ENCODE measurements around the gene WDR19. TPM values are rescaled to one million over a fixed set of nuclear protein-coding genes. Genes with fewer than 3 reads are reported as not detected.
"Not testable (repeated sequence)": the region's sequence is repeated elsewhere in the genome, so short reads cannot be mapped to it uniquely, and the experiment has no call there.

WDR19 gene
- total and polyA plus RNA-seq, 2 donors (not counting 1 experiment from before 2014, with no cell fraction given) = 34.8 to 36.0 TPM

GRCh38 chr4:39274503-39274902, 92.2 kb downstream of the WDR19 start:
- H3K27me3 ChIP-seq (ENCODE audit: control insufficient read depth, insufficient read depth, low read length) = no peaks in the 10 kb centered on the region
- H3K4me2 ChIP-seq (ENCODE audit: extremely low read depth, insufficient read depth, low read length) = no peak overlapping the region
- no peak for TF ChIP-seq CTCF (conservative IDR thresholded peaks at IDR 0.05 in 1 of 2, IDR thresholded peaks at IDR 0.05 in 1 of 2; ENCODE audit: low read depth in 1 of 2, low read length in 2 of 2)
- TF ChIP-seq EZH2 (IDR thresholded peaks at IDR 0.05; ENCODE audit: low read length, missing control alignments) = no peak
- H3K9me3 ChIP-seq (ENCODE audit: control insufficient read depth, insufficient read depth, low read depth, low read length) = no peaks in the 10 kb centered on the region
- no peaks in the 10 kb centered on the region for H3K79me2 ChIP-seq (ENCODE audit: control insufficient read depth, insufficient read depth, low read length)
- DNase-seq (ENCODE audit: low read depth in 2 of 2) = no peak
- no peak overlapping the region for H3K27ac ChIP-seq (ENCODE audit: insufficient read depth, low read length)
- H3K4me1 ChIP-seq (ENCODE audit: control insufficient read depth, extremely low read depth, insufficient read depth, low read length) = no peaks in the 10 kb centered on the region
- H2AFZ ChIP-seq (ENCODE audit: low read length) = no peak overlapping the region
- H3K4me3 ChIP-seq (replicated peaks in 1 of 4; ENCODE audit: control extremely low read depth in 1 of 4, insufficient read depth in 1 of 4, low read depth in 3 of 4, low read length in 4 of 4) = no peak overlapping the region
- H3K9ac ChIP-seq (ENCODE audit: insufficient read depth, low read length) = no peak overlapping the region
- no peaks in the 10 kb centered on the region for H3K36me3 ChIP-seq (ENCODE audit: control insufficient read depth, insufficient read depth, low read length)
- no peaks in the 10 kb centered on the region for H4K20me1 ChIP-seq (ENCODE audit: control insufficient read depth, extremely low read depth, insufficient read depth, low read length)

- H3K9ac ChIP-seq (ENCODE audit: insufficient read depth, low read length); H3K27ac ChIP-seq (ENCODE audit: insufficient read depth, low read length); H2AFZ ChIP-seq (ENCODE audit: low read length); H3K79me2 ChIP-seq (ENCODE audit: control insufficient read depth, insufficient read depth, low read length); H3K4me1 ChIP-seq (ENCODE audit: control insufficient read depth, extremely low read depth, insufficient read depth, low read length); H3K4me3 ChIP-seq (replicated peaks in 1 of 4; ENCODE audit: control extremely low read depth in 1 of 4, insufficient read depth in 1 of 4, low read depth in 3 of 4, low read length in 4 of 4); H3K4me2 ChIP-seq (ENCODE audit: extremely low read depth, insufficient read depth, low read length); DNase-seq (ENCODE audit: low read depth in 2 of 2); H4K20me1 ChIP-seq (ENCODE audit: control insufficient read depth, extremely low read depth, insufficient read depth, low read length); H3K9me3 ChIP-seq (ENCODE audit: control insufficient read depth, insufficient read depth, low read depth, low read length); H3K27me3 ChIP-seq (ENCODE audit: control insufficient read depth, insufficient read depth, low read length); H3K36me3 ChIP-seq (ENCODE audit: control insufficient read depth, insufficient read depth, low read length): not testable (repeated sequence)
These were observed 95.3 kb downstream of the WDR19 start for GRCh38 chr4:39277661-39278060.

GRCh38 chr4:39278476-39278875, 96.1 kb downstream of the WDR19 start:
- no peak overlapping the region for H3K27ac ChIP-seq (ENCODE audit: insufficient read depth, low read length)
- no peaks in the 10 kb centered on the region for H3K79me2 ChIP-seq (ENCODE audit: control insufficient read depth, insufficient read depth, low read length)
- no peaks in the 10 kb centered on the region for H4K20me1 ChIP-seq (ENCODE audit: control insufficient read depth, extremely low read depth, insufficient read depth, low read length)
- H2AFZ ChIP-seq (ENCODE audit: low read length) = no peak overlapping the region
- no peaks in the 10 kb centered on the region for H3K4me1 ChIP-seq (ENCODE audit: control insufficient read depth, extremely low read depth, insufficient read depth, low read length)
- H3K27me3 ChIP-seq (ENCODE audit: control insufficient read depth, insufficient read depth, low read length) = no peaks in the 10 kb centered on the region
- H3K4me2 ChIP-seq (ENCODE audit: extremely low read depth, insufficient read depth, low read length) = no peak overlapping the region
- H3K36me3 ChIP-seq (ENCODE audit: control insufficient read depth, insufficient read depth, low read length) = no peaks in the 10 kb centered on the region
- H3K9ac ChIP-seq (ENCODE audit: insufficient read depth, low read length) = no peak overlapping the region
- TF ChIP-seq CTCF (conservative IDR thresholded peaks at IDR 0.05 in 1 of 2, IDR thresholded peaks at IDR 0.05 in 1 of 2; ENCODE audit: low read depth in 1 of 2, low read length in 2 of 2) (no peak), EZH2 (IDR thresholded peaks at IDR 0.05; ENCODE audit: low read length, missing control alignments) (no peak)
- H3K4me3 ChIP-seq (replicated peaks in 1 of 4; ENCODE audit: control extremely low read depth in 1 of 4, insufficient read depth in 1 of 4, low read depth in 3 of 4, low read length in 4 of 4) = no peak overlapping the region
- DNase-seq (ENCODE audit: low read depth in 2 of 2) = no peak
- no peaks in the 10 kb centered on the region for H3K9me3 ChIP-seq (ENCODE audit: control insufficient read depth, insufficient read depth, low read depth, low read length)

Measured in fibroblast of lung (primary cell).